AG04449 (cell line): ENCODE results near the gene RBM24.

Source experiments
- CTCF ChIA-PET: fragments of 350-600 bp; formaldehyde crosslinking; extraction: SDS; loops from one replicate; lab custom pipeline; 2021; ENCODE audit warnings: antibody characterized with exemption; lab: Yijun Ruan, JAX
- POLR2A ChIA-PET: fragments of 400-600, 350-600 bp; formaldehyde crosslinking; extraction: SDS; loops from one replicate; lab custom pipeline; 2020; ENCODE audit warnings: antibody characterized with exemption, inconsistent platforms; lab: Yijun Ruan, JAX
- DNase-seq: peaks from one replicate; pipeline ENCODE4 v3.0.0-alpha.2; 2010; ENCODE audit warnings: low read depth, low spot score
- H3K4me3 ChIP-seq: 2 replicates; pipeline ENCODE4 v1.5.1; 2011; ENCODE audit warnings: low read depth, mild to moderate bottlenecking, control low read depth, low read length
- TF ChIP-seq, protein P1 (sequence below): IDR thresholded peaks from one replicate; pipeline ENCODE4 v1.5.1; 2011; ENCODE audit warnings: mild to moderate bottlenecking, moderate library complexity, low read length, control low read depth, inconsistent platforms; ENCODE audit not compliant: insufficient read depth; ENCODE audit errors: missing control alignments

The RBM24 gene

DNA sequence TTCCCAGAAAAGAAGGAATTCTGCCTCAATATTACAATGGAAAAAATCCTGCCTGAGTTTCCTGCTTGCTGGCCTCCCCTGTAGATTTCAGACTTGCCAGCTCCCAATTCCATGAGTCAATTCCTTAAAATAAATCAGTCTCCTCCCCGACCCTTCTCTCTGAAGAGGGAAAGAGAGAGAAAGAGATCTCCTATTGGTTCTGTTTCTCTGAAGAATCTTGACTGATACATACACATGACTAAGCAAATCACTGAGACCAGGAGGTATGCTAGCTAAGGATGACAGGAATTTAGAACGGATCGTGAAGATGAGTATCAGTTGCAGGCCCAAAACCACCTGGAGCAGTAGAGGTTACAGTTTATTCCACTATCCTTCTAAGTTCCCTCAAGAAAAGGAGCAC is 11.3 kb upstream of the RBM24 start:
- ChIA-PET POLR2A (interaction anchor here (1.4 kb wide), 1 partner anchor 11 kb away, joined by 5 read pairs; the partner anchor contains the start of gene RBM24), CTCF (interaction anchor here (1.0 to 2.9 kb wide), 4 partner anchors 10 to 314 kb away, joined by 4 to 16 read pairs (median 6); partner anchors contain the start of gene RBM24)
- peak; percentile 62 for DNase-seq

DNA sequence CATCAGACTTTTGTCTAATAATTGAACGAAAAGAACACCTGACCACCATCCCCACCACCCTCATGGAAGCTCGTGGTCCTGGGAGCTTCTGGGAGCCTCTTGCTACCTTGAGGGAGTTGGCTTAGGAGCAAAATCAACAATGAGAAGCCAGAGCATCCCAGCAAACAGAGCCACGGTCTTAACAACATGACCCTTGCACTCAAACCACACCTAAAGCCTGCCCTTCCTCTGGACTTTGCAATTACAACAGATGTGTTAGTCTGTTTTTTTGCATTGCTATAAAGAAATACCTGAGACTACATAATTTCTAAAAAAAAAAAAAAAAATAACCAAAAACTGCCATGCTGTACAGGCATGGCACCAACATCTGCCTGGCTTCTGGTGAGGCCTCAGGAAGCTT is 9.5 kb upstream of the RBM24 start:
- no peak for DNase-seq
- POLR2A ChIA-PET, result no interaction called here

More for the DNA sequence above, 11.3 kb upstream of the RBM24 start:
- TF ChIP-seq, protein P1, sequence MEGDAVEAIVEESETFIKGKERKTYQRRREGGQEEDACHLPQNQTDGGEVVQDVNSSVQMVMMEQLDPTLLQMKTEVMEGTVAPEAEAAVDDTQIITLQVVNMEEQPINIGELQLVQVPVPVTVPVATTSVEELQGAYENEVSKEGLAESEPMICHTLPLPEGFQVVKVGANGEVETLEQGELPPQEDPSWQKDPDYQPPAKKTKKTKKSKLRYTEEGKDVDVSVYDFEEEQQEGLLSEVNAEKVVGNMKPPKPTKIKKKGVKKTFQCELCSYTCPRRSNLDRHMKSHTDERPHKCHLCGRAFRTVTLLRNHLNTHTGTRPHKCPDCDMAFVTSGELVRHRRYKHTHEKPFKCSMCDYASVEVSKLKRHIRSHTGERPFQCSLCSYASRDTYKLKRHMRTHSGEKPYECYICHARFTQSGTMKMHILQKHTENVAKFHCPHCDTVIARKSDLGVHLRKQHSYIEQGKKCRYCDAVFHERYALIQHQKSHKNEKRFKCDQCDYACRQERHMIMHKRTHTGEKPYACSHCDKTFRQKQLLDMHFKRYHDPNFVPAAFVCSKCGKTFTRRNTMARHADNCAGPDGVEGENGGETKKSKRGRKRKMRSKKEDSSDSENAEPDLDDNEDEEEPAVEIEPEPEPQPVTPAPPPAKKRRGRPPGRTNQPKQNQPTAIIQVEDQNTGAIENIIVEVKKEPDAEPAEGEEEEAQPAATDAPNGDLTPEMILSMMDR, result no peak
- H3K4me3 ChIP-seq, result no peak overlapping the region

DNA sequence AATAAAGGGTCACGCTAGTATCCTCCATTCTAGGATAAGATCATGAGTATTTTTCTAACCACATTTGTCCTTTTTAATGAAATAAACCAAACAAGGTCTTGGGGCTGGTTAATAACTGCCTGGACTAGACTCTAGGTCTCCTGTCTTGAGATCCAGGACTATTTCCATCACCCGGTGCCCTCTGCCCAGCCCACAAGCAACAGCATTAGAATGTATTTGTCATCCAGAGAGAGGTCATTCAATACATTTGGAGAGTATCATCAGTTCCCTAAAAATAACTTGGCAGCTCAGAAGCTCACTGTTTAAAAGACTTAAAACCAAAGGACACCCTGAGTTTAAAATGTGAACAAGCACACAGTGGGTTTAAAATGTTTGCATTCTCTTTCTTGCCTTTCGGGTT is 4.4 kb upstream of the RBM24 start:
- TF ChIP-seq, protein P1, result no peak
- POLR2A ChIA-PET, result no interaction called here
- CTCF ChIA-PET, result interaction anchor here (1.0 to 1.3 kb wide), 4 partner anchors 9 to 116 kb away, joined by 3 to 4 read pairs (median 3); no protein-coding TSS in a partner anchor
- no peak for DNase-seq
- H3K4me3 ChIP-seq, result no peak overlapping the region

More for the DNA sequence above, 9.5 kb upstream of the RBM24 start:
- no peak overlapping the region for H3K4me3 ChIP-seq
- CTCF ChIA-PET, result interaction anchor here (2.9 kb wide), 1 partner anchor 9 kb away, joined by 16 read pairs; the partner anchor contains the start of gene RBM24
- TF ChIP-seq, protein P1, result no peak

DNA sequence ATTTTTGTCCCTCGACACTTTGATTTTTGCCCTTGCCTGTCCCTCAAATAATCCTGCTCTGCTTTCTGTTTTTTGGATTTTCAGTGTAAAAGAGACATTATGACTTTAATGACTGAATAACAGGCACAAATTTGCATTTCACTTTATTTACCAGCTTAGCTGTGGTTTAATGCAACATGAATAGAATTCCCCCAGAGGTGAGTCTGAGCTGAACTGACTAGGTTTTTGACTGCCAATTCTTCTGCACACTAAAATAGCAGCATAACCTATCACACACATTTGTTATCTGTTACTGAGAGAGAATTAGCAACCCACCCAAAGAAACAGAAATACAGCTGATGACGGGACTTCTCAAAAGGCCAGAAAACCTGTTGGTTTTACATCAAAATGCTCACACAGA is 3.9 kb upstream of the RBM24 start:
- CTCF ChIA-PET, result interaction anchor here (0.6 to 1.3 kb wide), 5 partner anchors 9 to 115 kb away, joined by 3 to 4 read pairs (median 3); no protein-coding TSS in a partner anchor

DNA sequence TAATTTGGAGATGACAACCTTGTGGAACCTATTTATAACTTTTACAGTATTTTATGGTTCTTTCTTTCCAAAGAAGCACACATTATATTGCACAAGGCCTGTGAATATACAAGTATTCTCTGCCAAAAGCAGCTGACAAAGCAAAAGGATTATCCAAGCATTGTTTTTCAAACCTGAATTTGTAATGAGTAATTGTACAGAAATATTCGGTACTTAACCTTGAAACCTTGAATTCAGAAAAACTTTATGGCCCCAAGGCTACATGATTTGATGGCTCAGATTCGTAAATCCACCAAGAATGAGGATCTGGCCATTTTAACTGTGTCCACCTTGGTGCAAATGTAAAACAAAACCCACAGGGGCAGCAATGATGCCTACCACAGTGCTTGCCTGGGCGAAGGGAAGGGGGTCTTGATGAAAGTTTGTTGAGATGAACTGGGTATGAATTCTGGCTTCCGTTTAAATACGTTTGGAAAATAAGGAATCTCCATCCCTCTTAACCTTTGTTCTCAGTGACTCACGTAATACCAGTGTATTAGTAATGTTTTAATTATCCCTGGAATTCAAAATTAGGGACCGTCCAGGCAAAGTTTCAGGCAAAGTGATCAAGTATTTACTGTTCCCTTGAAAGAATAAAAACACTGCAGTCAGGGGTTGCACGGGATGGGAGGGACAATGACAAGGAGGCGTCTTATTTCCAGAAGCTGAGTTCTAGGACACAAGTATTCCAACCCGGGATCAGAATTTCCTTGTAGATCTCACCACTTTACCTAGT is 2.7 kb upstream of the RBM24 start:
- H3K4me3 ChIP-seq, result no peak overlapping the region
- POLR2A ChIA-PET, result interaction anchor here (0.6 kb wide), 1 partner anchor 115 kb away, joined by 3 read pairs; the partner anchor contains the start of gene CAP2
- TF ChIP-seq, protein P1, result no peak
- DNase-seq, result no peak
- CTCF ChIA-PET, result interaction anchor here (0.9 kb wide), 1 partner anchor 306 kb away, joined by 3 read pairs; no protein-coding TSS in a partner anchor

More for the DNA sequence above, 3.9 kb upstream of the RBM24 start:
- POLR2A ChIA-PET, result no interaction called here
- TF ChIP-seq, protein P1, result no peak
- no peak overlapping the region for H3K4me3 ChIP-seq
- DNase-seq, result no peak

DNA sequence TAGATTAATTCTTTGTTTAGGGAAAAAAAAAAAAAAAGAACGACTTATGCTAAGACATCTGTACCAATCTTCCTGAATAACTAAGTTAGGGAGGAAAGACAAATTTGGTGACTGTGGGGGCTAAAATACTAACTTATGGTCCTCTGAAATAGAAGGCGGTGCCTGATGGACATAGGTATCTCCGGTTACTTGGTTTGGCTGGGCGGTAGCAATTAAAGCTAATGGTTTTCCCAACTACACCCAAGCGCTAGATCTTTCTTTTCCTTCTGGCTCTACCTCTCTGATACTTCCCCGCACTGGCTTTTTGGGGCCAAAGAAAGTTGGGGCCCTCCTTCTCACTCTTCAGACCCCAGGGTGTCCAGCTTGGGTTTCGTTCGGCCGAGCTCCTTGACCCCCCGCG is 1.0 kb upstream of the RBM24 start:
- DNase-seq, result no peak
- CTCF ChIA-PET, result interaction anchor here (0.7 to 2.0 kb wide), 12 partner anchors 10 to 301 kb away, joined by 3 to 16 read pairs (median 3); no protein-coding TSS in a partner anchor
- POLR2A ChIA-PET, result interaction anchor here (0.8 to 1.6 kb wide), 4 partner anchors 10 to 138 kb away, joined by 3 to 6 read pairs (median 4); partner anchors contain the start of gene CAP2
- TF ChIP-seq, protein P1, result no peak
- peak overlapping the region; percentile 90 for H3K4me3 ChIP-seq
